IMR-90 (cell line): ENCODE data around the gene FADS2. TPM values are rescaled to one million over a fixed set of nuclear protein-coding genes. Genes with fewer than 3 reads are reported as not detected.

Source experiments
- ATAC-seq: fragments of 200-7000 bp; cut with Tn5 transposase; 2 replicates; pipeline ENCODE4 v1.9.1; 2020; ENCODE audit warnings: low read depth, mild to moderate bottlenecking, moderate library complexity
- BruUV-seq: library from RNA; stranded (reverse); fragments of 400-500 nt; replicated peaks from 2 replicates; lab custom pipeline; 2021; lab: Mats Ljungman, UMichigan
- CTCF ChIA-PET: fragments of 300-600 bp; formaldehyde crosslinking; extraction: SDS; loops from one replicate; lab custom pipeline; 2021; ENCODE audit warnings: antibody characterized with exemption; lab: Yijun Ruan, JAX
- POLR2A ChIA-PET: fragments of 300-600 bp; sonication (Branson Sonifier 250); formaldehyde crosslinking; loops from one replicate; lab custom pipeline; 2022; ENCODE audit warnings: antibody characterized with exemption; ENCODE audit not compliant: unreplicated experiment; lab: Charles Lee
- DNase-seq: peaks from one replicate; pipeline ENCODE4 v3.0.0; 2013
- H2AFZ ChIP-seq: replicated peaks from 2 replicates; pipeline ENCODE3; 2013; ENCODE audit warnings: low read length, mild to moderate bottlenecking; ENCODE audit not compliant: poor library complexity
- H2AK5ac ChIP-seq: 2 replicates; pipeline ENCODE4 v1.6.1; 2013; ENCODE audit warnings: low read depth, low read length, inconsistent platforms
- H2AK9ac ChIP-seq: replicated peaks from 2 replicates; pipeline ENCODE3; 2013; ENCODE audit warnings: mild to moderate bottlenecking, low read depth, low read length, moderate library complexity; ENCODE audit not compliant: poor library complexity
- H2BK120ac ChIP-seq: 2 replicates; pipeline ENCODE4 v1.6.1; 2013; ENCODE audit warnings: low read depth, low read length, inconsistent platforms
- H2BK15ac ChIP-seq: 3 replicates; pipeline ENCODE4 v1.6.1; 2013; ENCODE audit warnings: low read depth, low read length, inconsistent platforms
- H2BK20ac ChIP-seq: 2 replicates; pipeline ENCODE4 v1.6.1; 2013; ENCODE audit warnings: low read depth, mild to moderate bottlenecking, inconsistent platforms, low read length, moderate library complexity
- H2BK5ac ChIP-seq: 2 replicates; pipeline ENCODE4 v1.6.1; 2013; ENCODE audit warnings: mild to moderate bottlenecking, low read depth, low read length, inconsistent platforms; ENCODE audit not compliant: poor library complexity, severe bottlenecking
- H3K14ac ChIP-seq: replicated peaks from 2 replicates; pipeline ENCODE4 v1.6.1; 2013; ENCODE audit warnings: low read depth, low read length, inconsistent platforms
- H3K18ac ChIP-seq: 2 replicates; pipeline ENCODE4 v1.6.1; 2013; ENCODE audit warnings: low read depth, low read length, control low read depth
- H3K23ac ChIP-seq: 2 replicates; pipeline ENCODE4 v1.6.1; 2013; ENCODE audit warnings: low read depth, low read length, inconsistent platforms
- H3K27ac ChIP-seq: 2 replicates; pipeline ENCODE4 v1.5.1; 2013; ENCODE audit warnings: mild to moderate bottlenecking, control low read depth, low read length; ENCODE audit not compliant: insufficient read depth
- H3K27me3 ChIP-seq: 2 replicates; pipeline ENCODE4 v1.6.1; 2013; ENCODE audit warnings: low read length; ENCODE audit not compliant: control insufficient read depth, insufficient read depth
- H3K36me3 ChIP-seq: 2 replicates; pipeline ENCODE4 v1.6.1; 2013; ENCODE audit warnings: low read length, mixed read lengths; ENCODE audit not compliant: control insufficient read depth, insufficient read depth
- H3K4ac ChIP-seq: 2 replicates; pipeline ENCODE4 v1.6.1; 2013; ENCODE audit warnings: low read depth, low read length, inconsistent platforms
- H3K4me1 ChIP-seq: 2 replicates; pipeline ENCODE4 v1.6.1; 2013; ENCODE audit warnings: low read length, mixed read lengths; ENCODE audit not compliant: control insufficient read depth, insufficient read depth
- H3K4me2 ChIP-seq: 2 replicates; pipeline ENCODE4 v1.6.1; 2013; ENCODE audit warnings: low read depth, mild to moderate bottlenecking, control low read depth, low read length, moderate library complexity
- H3K4me3 ChIP-seq: 2 replicates; pipeline ENCODE4 v1.5.1; 2013; ENCODE audit warnings: low read depth, mild to moderate bottlenecking, control low read depth, low read length, moderate library complexity; ENCODE audit not compliant: insufficient read depth
- H3K56ac ChIP-seq: 2 replicates; pipeline ENCODE4 v1.6.1; 2013; ENCODE audit warnings: low read length, inconsistent platforms; ENCODE audit not compliant: insufficient read depth; ENCODE audit errors: extremely low read depth
- H3K79me1 ChIP-seq, 2 experiments: 2 replicates each; pipeline ENCODE4 v1.6.1; 2013; ENCODE audit warnings: low read length in 2 of 2, inconsistent platforms in 1 of 2, low read depth in 1 of 2
- H3K9ac ChIP-seq: 2 replicates; pipeline ENCODE4 v1.6.1; 2013; ENCODE audit warnings: low read depth, low read length, control low read depth
- H3K9me1 ChIP-seq: 2 replicates; pipeline ENCODE4 v1.6.1; 2013; ENCODE audit warnings: low read length, inconsistent platforms; ENCODE audit not compliant: insufficient read depth
- H3K9me3 ChIP-seq: 2 replicates; pipeline ENCODE4 v1.6.1; 2013; ENCODE audit warnings: low read length; ENCODE audit not compliant: control insufficient read depth, insufficient read depth
- H4K20me1 ChIP-seq: 2 replicates; pipeline ENCODE4 v1.6.1; 2013; ENCODE audit warnings: low read length, inconsistent platforms; ENCODE audit not compliant: insufficient read depth
- H4K5ac ChIP-seq: 2 replicates; pipeline ENCODE4 v1.6.1; 2013; ENCODE audit warnings: mild to moderate bottlenecking, low read depth, low read length, control low read depth
- H4K8ac ChIP-seq, 2 experiments: 2 replicates each; pipeline ENCODE4 v1.6.1; 2013; ENCODE audit warnings: low read depth in 2 of 2, low read length in 2 of 2, control low read depth in 1 of 2, inconsistent platforms in 1 of 2
- H4K91ac ChIP-seq: 2 replicates; pipeline ENCODE4 v1.6.1; 2013; ENCODE audit warnings: low read depth, low read length, inconsistent platforms; ENCODE audit not compliant: insufficient read depth
- BHLHE40 ChIP-seq: fragments of 150-350 bp; IDR thresholded peaks from 2 replicates; pipeline ENCODE4 v1.6.1; 2016; ENCODE audit warnings: mild to moderate bottlenecking, low read depth, low read length
- CEBPB ChIP-seq: IDR thresholded peaks from 2 replicates; pipeline ENCODE4 v1.6.1; 2012; ENCODE audit warnings: low read depth, low read length, improper control_type of control experiment
- CHD1 ChIP-seq: IDR thresholded peaks from 2 replicates; pipeline ENCODE4 v1.6.1; 2012; ENCODE audit warnings: low read depth, low read length, improper control_type of control experiment
- CTCF ChIP-seq: conservative IDR thresholded peaks from 2 replicates; pipeline ENCODE4 v1.5.1; 2012; ENCODE audit warnings: mild to moderate bottlenecking, low read depth, low read length, improper control_type of control experiment
- MAFK ChIP-seq: IDR thresholded peaks from 2 replicates; pipeline ENCODE4 v1.6.1; 2012; ENCODE audit warnings: low read depth, low read length, improper control_type of control experiment
- MAZ ChIP-seq: IDR thresholded peaks from 2 replicates; pipeline ENCODE4 v1.6.1; 2012; ENCODE audit warnings: low read depth, mild to moderate bottlenecking, low read length, improper control_type of control experiment, moderate library complexity, borderline replicate concordance
- MXI1 ChIP-seq: IDR thresholded peaks from 2 replicates; pipeline ENCODE4 v1.6.1; 2012; ENCODE audit warnings: low read depth, mild to moderate bottlenecking, low read length, moderate library complexity, borderline replicate concordance
- NFE2L2 ChIP-seq: fragments of 150-350 bp; IDR thresholded peaks from 2 replicates; pipeline ENCODE4 v1.6.1; 2016; ENCODE audit warnings: low read depth, mild to moderate bottlenecking, low read length
- POLR2A ChIP-seq: IDR thresholded peaks from 2 replicates; pipeline ENCODE4 v1.6.1; 2012; ENCODE audit warnings: mild to moderate bottlenecking, low read depth, low read length
- RAD21 ChIP-seq: IDR thresholded peaks from 2 replicates; pipeline ENCODE4 v1.6.1; 2012; ENCODE audit warnings: low read length, improper control_type of control experiment
- RCOR1 ChIP-seq: IDR thresholded peaks from 2 replicates; pipeline ENCODE4 v1.6.1; 2012; ENCODE audit warnings: mild to moderate bottlenecking, low read length, improper control_type of control experiment; ENCODE audit not compliant: insufficient replicate concordance
- SMC3 ChIP-seq: fragments of 150-350 bp; IDR thresholded peaks from 2 replicates; pipeline ENCODE4 v1.6.1; 2016; ENCODE audit warnings: low read depth, mild to moderate bottlenecking, antibody characterized with exemption, low read length, moderate library complexity
- USF2 ChIP-seq: fragments of 150-350 bp; IDR thresholded peaks from 2 replicates; pipeline ENCODE4 v1.6.1; 2017; ENCODE audit warnings: mild to moderate bottlenecking, antibody characterized with exemption, low read length, low read depth
- WGBS, 2 experiments: methylation state at CpG; one replicate each; pipeline versions ENCODE4 v1.1.5 to v1.1.7; 2013; ENCODE audit warnings: missing lambda C conversion rate in 2 of 2; ENCODE audit not compliant: insufficient read length in 1 of 2; ENCODE audit errors: extremely low coverage in 2 of 2; 5-methylcytosine and 5-hydroxymethylcytosine counted together
- dilution Hi-C: fragments of 300-500 bp; cut with HindIII; formaldehyde crosslinking; loops from one replicate; pipeline ENCODE4 v1.14.3; 2018; ENCODE audit warnings: low sequenced_read_pairs; ENCODE audit not compliant: unreplicated experiment
- in situ Hi-C: fragments of 300-500 bp; cut with MboI; formaldehyde crosslinking; loops from 3 replicates; pipeline ENCODE4 v1.14.3; 2019; ENCODE audit warnings: low sequenced_read_pairs, inconsistent platforms, mixed read lengths
- intact Hi-C: fragments of 100-400 bp; cut with micrococcal nuclease; formaldehyde crosslinking; loops from 2 replicates; pipeline ENCODE4 v1.10.0; 2022
- polyA plus RNA-seq, 3 experiments: library from polyadenylated mRNA; depleted of rRNA; stranded (reverse); fragments of >200 nt; gene quantifications; 2 replicates each; pipeline ENCODE4 v1.2.3, GENCODE V29; 2012; ENCODE audit warnings: low replicate concordance in 1 of 3
- total RNA-seq: library from RNA; depleted of rRNA; stranded (reverse); fragments of >200 nt; gene quantifications from 2 replicates; pipeline ENCODE4 v1.2.3, GENCODE V29; 2012
- TF ChIP-seq, protein P1 (sequence below): fragments of 150-350 bp; IDR thresholded peaks from 2 replicates; pipeline ENCODE4 v1.6.1; 2016; ENCODE audit warnings: low read depth, mild to moderate bottlenecking, low read length, moderate library complexity, borderline replicate concordance

Gene FADS2
- total and polyA plus RNA-seq, 2 of the 4 experiments (the other 2 are of a cell fraction): 33.3 to 88.4 TPM

DNA sequence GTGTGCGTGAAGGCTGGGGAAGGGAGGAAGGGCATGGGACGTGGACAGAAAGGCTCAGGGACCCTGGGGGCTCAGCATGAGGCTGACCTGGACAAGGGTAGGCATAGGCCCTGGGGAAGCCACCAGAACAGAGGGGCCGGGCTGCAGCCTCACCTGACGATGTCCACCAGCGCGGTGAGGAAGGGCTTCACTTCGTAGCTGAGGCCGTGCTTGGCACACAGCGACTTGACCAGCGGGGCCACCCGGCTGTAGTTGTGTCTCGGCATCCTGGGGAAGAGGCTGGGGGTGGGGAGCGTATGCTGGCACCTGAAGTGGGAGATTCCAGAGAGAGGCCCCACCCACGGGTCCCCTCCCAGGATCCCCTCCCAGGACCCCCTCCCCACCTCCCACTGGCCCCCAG, 47.6 kb downstream of the FADS2 start:
- POLR2A ChIA-PET: no interaction called here
- Histone ChIP-seq H3K4me1 (peaks cover 2% of the 10 kb centered on the region), H3K4ac (no peak overlapping the region), H3K27me3 (no peaks in the 10 kb centered on the region), H3K79me1 (0 out of 4 replicates have a peak, but pooled peaks cover 0 to 2% of the 10 kb centered on the region in 2 experiments), H3K27ac (no peak overlapping the region), H3K9me3 (no peaks in the 10 kb centered on the region), H3K36me3 (peaks cover 26% of the 10 kb centered on the region), H3K4me3 (no peak overlapping the region), H3K9me1 (0 out of 2 replicates have a peak, but pooled peaks cover 5% of the 10 kb centered on the region), H2AK9ac (peak overlapping the region; percentile 55), H4K5ac (no peak overlapping the region), H2AFZ (peak overlapping the region; percentile 43), H2AK5ac (no peak overlapping the region), H4K8ac (no peak overlapping the region), H3K23ac (no peak overlapping the region), H4K91ac (no peak overlapping the region), H3K18ac (no peak overlapping the region), H2BK120ac (no peak overlapping the region), H4K20me1 (peaks cover 4% of the 10 kb centered on the region), H3K56ac (no peak overlapping the region), H3K9ac (no peak overlapping the region), H2BK15ac (no peak overlapping the region), H2BK20ac (no peak overlapping the region), H3K4me2 (no peak overlapping the region), H3K14ac (no peak overlapping the region), H2BK5ac (no peak overlapping the region)
- DNase-seq (no peak), ATAC-seq (no peak)
- BruUV-seq: no TSS peak
- WGBS, 2 experiments: 100% methylated on average over 2 of the region's 14 CpGs; no CpG with 5 or more reads in 1 of the 2 experiments
- intact Hi-C loops (no loop called here), in situ Hi-C loops (no loop called here), dilution Hi-C loops (no loop called here)
- TF ChIP-seq CEBPB: no peak
- TF ChIP-seq RCOR1: no peak
- no peak for TF ChIP-seq MAFK
- no peak for TF ChIP-seq NFE2L2
- no peak for TF ChIP-seq BHLHE40
- TF ChIP-seq SMC3: no peak
- no peak for TF ChIP-seq USF2
- no peak for TF ChIP-seq RAD21
- TF ChIP-seq MAZ: no peak
- TF ChIP-seq, protein P1, sequence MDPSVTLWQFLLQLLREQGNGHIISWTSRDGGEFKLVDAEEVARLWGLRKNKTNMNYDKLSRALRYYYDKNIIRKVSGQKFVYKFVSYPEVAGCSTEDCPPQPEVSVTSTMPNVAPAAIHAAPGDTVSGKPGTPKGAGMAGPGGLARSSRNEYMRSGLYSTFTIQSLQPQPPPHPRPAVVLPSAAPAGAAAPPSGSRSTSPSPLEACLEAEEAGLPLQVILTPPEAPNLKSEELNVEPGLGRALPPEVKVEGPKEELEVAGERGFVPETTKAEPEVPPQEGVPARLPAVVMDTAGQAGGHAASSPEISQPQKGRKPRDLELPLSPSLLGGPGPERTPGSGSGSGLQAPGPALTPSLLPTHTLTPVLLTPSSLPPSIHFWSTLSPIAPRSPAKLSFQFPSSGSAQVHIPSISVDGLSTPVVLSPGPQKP: no peak
- no peak for TF ChIP-seq CHD1
- TF ChIP-seq MXI1: no peak
- no peak for TF ChIP-seq POLR2A
- no peak for TF ChIP-seq CTCF
- CTCF ChIA-PET: interaction anchor here (1.0 to 1.5 kb wide), 2 partner anchors 78 to 207 kb away, joined by 3 read pairs; no protein-coding TSS in a partner anchor
